ENCODE data around the gene CCNT2. TPM values are rescaled to one million over a fixed set of nuclear protein-coding genes. Genes with fewer than 3 reads are reported as not detected.
"Not testable (repeated sequence)": the region's sequence is repeated elsewhere in the genome, so short reads cannot be mapped to it uniquely, and the experiment has no call there.

CCNT2 gene
- polyA plus RNA-seq, 1 of the 3 experiments (the other 2 are of a cell fraction): 5.3 TPM

DNA sequence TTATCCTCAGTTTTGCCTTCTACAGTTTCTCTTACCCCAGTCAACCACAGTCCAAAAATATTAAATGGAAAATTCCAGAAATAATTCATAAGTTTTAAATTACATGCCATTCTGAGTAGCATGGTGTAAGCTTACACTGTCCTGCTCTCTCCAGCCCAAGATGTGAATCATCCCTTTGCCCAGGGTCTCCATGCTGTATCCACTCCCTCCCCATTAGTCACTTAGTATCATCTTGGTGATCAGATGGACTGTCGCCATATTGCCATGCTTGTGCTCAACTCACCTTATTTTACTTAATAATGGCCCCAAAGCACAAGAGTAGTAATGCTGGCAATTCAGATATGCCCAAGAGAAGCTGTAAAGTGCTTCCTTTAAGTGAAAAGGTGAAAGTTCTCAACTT, 18.5 kb upstream of the CCNT2 start:
- Histone ChIP-seq H3K27ac (ENCODE audit: low read depth in 2 of 2, low read length in 1 of 2) (0 out of 4 replicates have a peak overlapping the region, but pooled peaks of 1 of the 2 experiments have one; percentile 19), H3K36me3 (replicated peaks in 1 of 2; ENCODE audit: control insufficient read depth in 1 of 2, insufficient read depth in 2 of 2, low read length in 1 of 2) (no peaks in the 10 kb centered on the region), H3K79me2 (ENCODE audit: insufficient read depth) (no peaks in the 10 kb centered on the region), H3K9me3 (no peaks in the 10 kb centered on the region), H3K4me3 (ENCODE audit: low read depth in 2 of 2, low read length in 1 of 2) (no peak overlapping the region), H4K20me1 (ENCODE audit: insufficient read depth) (no peaks in the 10 kb centered on the region), H3F3A (replicated peaks; ENCODE audit: insufficient read depth) (peaks cover 10% of the 10 kb centered on the region), H3K27me3 (ENCODE audit: insufficient read depth) (no peaks in the 10 kb centered on the region), H3K4me1 (ENCODE audit: control insufficient read depth in 1 of 2, insufficient read depth in 2 of 2, low read depth in 1 of 2, low read length in 1 of 2) (no peaks in the 10 kb centered on the region; a peak in 1 of 4 replicates), H2AFZ (ENCODE audit: low read depth) (peak overlapping the region; percentile 92), H3K4me2 (no peak overlapping the region; the same call in 1 of the 2 replicates), H3K9me2 (no peaks in the 10 kb centered on the region), H3K9ac (no peak overlapping the region)
- WGBS (ENCODE audit: low lambda C conversion rate): 44% methylated on average over 1 of the region's 1 CpG
- TF ChIP-seq RAD21 (IDR thresholded peaks at IDR 0.05; ENCODE audit: low read length): no peak
- TF ChIP-seq FOSL2 (IDR thresholded peaks at IDR 0.05; ENCODE audit: borderline replicate concordance, low read depth): peak; percentile 63; the same call in 1 of the 2 replicates
- TF ChIP-seq EP300 (IDR thresholded peaks at IDR 0.05; ENCODE audit: borderline replicate concordance in 1 of 2, low read depth in 1 of 2, low read length in 1 of 2): peak in 1 of 2 experiments; percentile 34; a peak in 1 of 4 replicates
- TF ChIP-seq JUND (IDR thresholded peaks at IDR 0.05): peak; percentile 26; the same call in 1 of the 2 replicates
- peak; percentile 26; the same call in 1 of the 2 replicates for TF ChIP-seq TCF12 (IDR thresholded peaks at IDR 0.05)
- TF ChIP-seq, protein P1, sequence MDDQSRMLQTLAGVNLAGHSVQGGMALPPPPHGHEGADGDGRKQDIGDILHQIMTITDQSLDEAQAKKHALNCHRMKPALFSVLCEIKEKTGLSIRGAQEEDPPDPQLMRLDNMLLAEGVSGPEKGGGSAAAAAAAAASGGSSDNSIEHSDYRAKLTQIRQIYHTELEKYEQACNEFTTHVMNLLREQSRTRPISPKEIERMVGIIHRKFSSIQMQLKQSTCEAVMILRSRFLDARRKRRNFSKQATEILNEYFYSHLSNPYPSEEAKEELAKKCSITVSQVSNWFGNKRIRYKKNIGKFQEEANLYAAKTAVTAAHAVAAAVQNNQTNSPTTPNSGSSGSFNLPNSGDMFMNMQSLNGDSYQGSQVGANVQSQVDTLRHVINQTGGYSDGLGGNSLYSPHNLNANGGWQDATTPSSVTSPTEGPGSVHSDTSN (IDR thresholded peaks at IDR 0.05): peak; percentile 21; the same call in 1 of the 2 replicates
- peak; percentile 67; the same call in 1 of the 2 replicates for TF ChIP-seq YY1 (IDR thresholded peaks at IDR 0.05; ENCODE audit: low read depth)
- TF ChIP-seq, protein P2, sequence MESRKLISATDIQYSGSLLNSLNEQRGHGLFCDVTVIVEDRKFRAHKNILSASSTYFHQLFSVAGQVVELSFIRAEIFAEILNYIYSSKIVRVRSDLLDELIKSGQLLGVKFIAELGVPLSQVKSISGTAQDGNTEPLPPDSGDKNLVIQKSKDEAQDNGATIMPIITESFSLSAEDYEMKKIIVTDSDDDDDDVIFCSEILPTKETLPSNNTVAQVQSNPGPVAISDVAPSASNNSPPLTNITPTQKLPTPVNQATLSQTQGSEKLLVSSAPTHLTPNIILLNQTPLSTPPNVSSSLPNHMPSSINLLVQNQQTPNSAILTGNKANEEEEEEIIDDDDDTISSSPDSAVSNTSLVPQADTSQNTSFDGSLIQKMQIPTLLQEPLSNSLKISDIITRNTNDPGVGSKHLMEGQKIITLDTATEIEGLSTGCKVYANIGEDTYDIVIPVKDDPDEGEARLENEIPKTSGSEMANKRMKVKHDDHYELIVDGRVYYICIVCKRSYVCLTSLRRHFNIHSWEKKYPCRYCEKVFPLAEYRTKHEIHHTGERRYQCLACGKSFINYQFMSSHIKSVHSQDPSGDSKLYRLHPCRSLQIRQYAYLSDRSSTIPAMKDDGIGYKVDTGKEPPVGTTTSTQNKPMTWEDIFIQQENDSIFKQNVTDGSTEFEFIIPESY (IDR thresholded peaks at IDR 0.05; ENCODE audit: borderline replicate concordance, low read depth): no peak
- DNase-seq: no peak
- ChIA-PET POLR2A (no interaction called here), CTCF (interaction anchor here (0.9 to 1.9 kb wide), 3 partner anchors 9 to 440 kb away, joined by 3 to 5 read pairs (median 3); no protein-coding TSS in a partner anchor)

DNA sequence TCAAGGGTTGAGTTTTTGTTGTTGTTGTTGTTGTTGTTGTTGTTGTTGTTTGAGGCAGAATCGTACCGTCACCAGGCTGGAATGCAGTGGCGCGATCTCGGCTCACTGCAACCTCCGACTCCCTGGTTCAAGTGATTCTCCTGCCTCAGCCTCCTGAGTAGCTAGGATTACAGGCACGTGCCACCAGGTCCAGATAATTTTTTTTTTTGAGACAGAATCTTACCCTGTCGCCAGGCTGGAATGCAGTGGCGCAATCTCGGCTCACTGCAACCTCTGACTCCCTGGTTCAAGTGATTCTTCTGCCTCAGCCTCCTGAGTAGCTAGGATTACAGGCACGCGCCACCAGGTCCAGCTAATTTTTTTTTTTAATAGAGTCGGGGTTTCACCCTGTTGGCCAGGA, 14.9 kb upstream of the CCNT2 start:
- H3K36me3 ChIP-seq (replicated peaks in 1 of 2; ENCODE audit: control insufficient read depth in 1 of 2, insufficient read depth in 2 of 2, low read length in 1 of 2); H3K4me3 ChIP-seq (ENCODE audit: low read depth in 2 of 2, low read length in 1 of 2); H3K27me3 ChIP-seq (ENCODE audit: insufficient read depth); H2AFZ ChIP-seq (ENCODE audit: low read depth); H3F3A ChIP-seq (replicated peaks; ENCODE audit: insufficient read depth); POLR2A ChIA-PET; H3K27ac ChIP-seq (ENCODE audit: low read depth in 2 of 2, low read length in 1 of 2); H3K9me2 ChIP-seq; H3K4me1 ChIP-seq (ENCODE audit: control insufficient read depth in 1 of 2, insufficient read depth in 2 of 2, low read depth in 1 of 2, low read length in 1 of 2); H4K20me1 ChIP-seq (ENCODE audit: insufficient read depth); H3K4me2 ChIP-seq; H3K79me2 ChIP-seq (ENCODE audit: insufficient read depth); DNase-seq; H3K9me3 ChIP-seq; H3K9ac ChIP-seq: not testable (repeated sequence)
- CTCF ChIA-PET: interaction anchor here (1.4 kb wide), 1 partner anchor 453 kb away, joined by 4 read pairs; no protein-coding TSS in a partner anchor
- 82% methylated on average over 13 of the region's 13 CpGs for WGBS (ENCODE audit: low lambda C conversion rate)

DNA sequence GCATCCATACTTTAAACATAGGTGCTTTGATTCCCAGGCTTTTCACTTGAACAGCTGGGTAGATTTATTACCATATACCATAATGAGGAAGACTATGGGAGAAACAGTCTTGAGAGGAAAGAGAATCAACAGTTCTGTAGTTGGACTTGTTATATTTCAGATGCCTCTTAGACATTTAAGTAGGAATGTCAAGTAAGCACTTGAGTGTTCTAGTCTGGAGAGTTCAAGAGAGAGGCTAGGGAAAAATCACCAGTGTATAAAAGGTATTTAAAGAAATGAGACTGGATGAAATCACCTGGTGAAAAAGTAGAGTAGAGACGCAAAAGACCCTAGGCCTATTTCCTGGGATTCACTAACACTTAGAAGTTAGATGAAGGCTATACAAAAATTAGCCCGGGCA, 13.5 kb upstream of the CCNT2 start:
- H3K4me3 ChIP-seq (ENCODE audit: low read depth in 2 of 2, low read length in 1 of 2): no peak overlapping the region
- H3K27ac ChIP-seq (ENCODE audit: low read depth in 2 of 2, low read length in 1 of 2): no peak overlapping the region
- ChIA-PET CTCF (no interaction called here), POLR2A (no interaction called here)
- TF ChIP-seq NRF1 (IDR thresholded peaks at IDR 0.05; ENCODE audit: low read depth, low read length) (no peak), MEF2A (IDR thresholded peaks at IDR 0.05; ENCODE audit: borderline replicate concordance, low read depth) (no peak), FOXM1 (IDR thresholded peaks at IDR 0.05; ENCODE audit: low read depth) (no peak), EP300 (IDR thresholded peaks at IDR 0.05; ENCODE audit: borderline replicate concordance in 1 of 2, low read depth in 1 of 2, low read length in 1 of 2) (no peak), RXRA (IDR thresholded peaks at IDR 0.05; ENCODE audit: borderline replicate concordance, low read depth) (no peak), TAF1 (IDR thresholded peaks at IDR 0.05; ENCODE audit: borderline replicate concordance, low read depth, low read length) (no peak), JUND (IDR thresholded peaks at IDR 0.05) (no peak), FOSL2 (IDR thresholded peaks at IDR 0.05; ENCODE audit: borderline replicate concordance, low read depth) (no peak)
- TF ChIP-seq, protein P2 (IDR thresholded peaks at IDR 0.05; ENCODE audit: borderline replicate concordance, low read depth): no peak
- TF ChIP-seq, protein P3, sequence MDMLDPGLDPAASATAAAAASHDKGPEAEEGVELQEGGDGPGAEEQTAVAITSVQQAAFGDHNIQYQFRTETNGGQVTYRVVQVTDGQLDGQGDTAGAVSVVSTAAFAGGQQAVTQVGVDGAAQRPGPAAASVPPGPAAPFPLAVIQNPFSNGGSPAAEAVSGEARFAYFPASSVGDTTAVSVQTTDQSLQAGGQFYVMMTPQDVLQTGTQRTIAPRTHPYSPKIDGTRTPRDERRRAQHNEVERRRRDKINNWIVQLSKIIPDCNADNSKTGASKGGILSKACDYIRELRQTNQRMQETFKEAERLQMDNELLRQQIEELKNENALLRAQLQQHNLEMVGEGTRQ (IDR thresholded peaks at IDR 0.05; ENCODE audit: borderline replicate concordance, low read depth, low read length): no peak
- no peak overlapping the region for H3K4me2 ChIP-seq
- no peak overlapping the region for H2AFZ ChIP-seq (ENCODE audit: low read depth)
- no peaks in the 10 kb centered on the region for H3K9me3 ChIP-seq
- H3K4me1 ChIP-seq (ENCODE audit: control insufficient read depth in 1 of 2, insufficient read depth in 2 of 2, low read depth in 1 of 2, low read length in 1 of 2): no peaks in the 10 kb centered on the region; a peak in 1 of 4 replicates
- no peaks in the 10 kb centered on the region for H3K36me3 ChIP-seq (replicated peaks in 1 of 2; ENCODE audit: control insufficient read depth in 1 of 2, insufficient read depth in 2 of 2, low read length in 1 of 2)
- H3K27me3 ChIP-seq (ENCODE audit: insufficient read depth): no peaks in the 10 kb centered on the region
- peaks cover under 1% of the 10 kb centered on the region for H3F3A ChIP-seq (replicated peaks; ENCODE audit: insufficient read depth)
- H3K9ac ChIP-seq: no peak overlapping the region
- DNase-seq: no peak
- 89% methylated on average over 2 of the region's 2 CpGs for WGBS (ENCODE audit: low lambda C conversion rate)
- H4K20me1 ChIP-seq (ENCODE audit: insufficient read depth): no peaks in the 10 kb centered on the region
- no peaks in the 10 kb centered on the region for H3K79me2 ChIP-seq (ENCODE audit: insufficient read depth)
- no peaks in the 10 kb centered on the region for H3K9me2 ChIP-seq
